Panc1 (cell line): Measurements from ENCODE around the gene DCUN1D2.

Experiments used
- POLR2AphosphoS5 ChIP-seq: IDR thresholded peaks from 2 replicates; pipeline ENCODE4 v1.6.1; 2012; ENCODE audit warnings: mild to moderate bottlenecking, low read depth, low read length, moderate library complexity
- SIN3A ChIP-seq: IDR thresholded peaks from 2 replicates; pipeline ENCODE4 v1.6.1; 2012; ENCODE audit warnings: low read depth, mild to moderate bottlenecking, low read length, moderate library complexity, borderline replicate concordance; ENCODE audit not compliant: insufficient read depth
- TF ChIP-seq, protein P1 (sequence below): fragments of 450-650 bp; IDR thresholded peaks from 2 replicates; pipeline ENCODE4 v1.5.1; 2017; ENCODE audit warnings: mild to moderate bottlenecking

DNA sequence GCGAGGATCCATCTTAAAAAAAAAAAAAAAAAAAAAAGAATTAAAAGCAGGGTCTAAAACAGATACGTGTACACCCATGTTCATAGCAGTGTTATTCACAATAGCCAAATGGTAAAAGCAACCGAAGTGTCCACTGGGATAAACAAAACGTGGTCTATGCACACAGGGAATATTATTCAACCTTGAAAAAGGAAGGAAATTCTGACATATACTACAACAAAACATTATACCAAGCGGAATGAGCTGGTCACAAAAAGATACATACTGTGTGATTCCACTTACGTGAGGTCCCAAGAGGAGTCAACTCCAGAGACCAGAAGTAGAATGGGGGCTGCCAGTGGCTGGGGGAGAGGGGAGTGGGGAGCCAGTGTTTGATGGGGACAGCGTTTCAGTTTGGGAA lies 22.5 kb downstream of the DCUN1D2 start:
- TF ChIP-seq SIN3A (no peak), POLR2AphosphoS5 (no peak)
- TF ChIP-seq, protein P1, sequence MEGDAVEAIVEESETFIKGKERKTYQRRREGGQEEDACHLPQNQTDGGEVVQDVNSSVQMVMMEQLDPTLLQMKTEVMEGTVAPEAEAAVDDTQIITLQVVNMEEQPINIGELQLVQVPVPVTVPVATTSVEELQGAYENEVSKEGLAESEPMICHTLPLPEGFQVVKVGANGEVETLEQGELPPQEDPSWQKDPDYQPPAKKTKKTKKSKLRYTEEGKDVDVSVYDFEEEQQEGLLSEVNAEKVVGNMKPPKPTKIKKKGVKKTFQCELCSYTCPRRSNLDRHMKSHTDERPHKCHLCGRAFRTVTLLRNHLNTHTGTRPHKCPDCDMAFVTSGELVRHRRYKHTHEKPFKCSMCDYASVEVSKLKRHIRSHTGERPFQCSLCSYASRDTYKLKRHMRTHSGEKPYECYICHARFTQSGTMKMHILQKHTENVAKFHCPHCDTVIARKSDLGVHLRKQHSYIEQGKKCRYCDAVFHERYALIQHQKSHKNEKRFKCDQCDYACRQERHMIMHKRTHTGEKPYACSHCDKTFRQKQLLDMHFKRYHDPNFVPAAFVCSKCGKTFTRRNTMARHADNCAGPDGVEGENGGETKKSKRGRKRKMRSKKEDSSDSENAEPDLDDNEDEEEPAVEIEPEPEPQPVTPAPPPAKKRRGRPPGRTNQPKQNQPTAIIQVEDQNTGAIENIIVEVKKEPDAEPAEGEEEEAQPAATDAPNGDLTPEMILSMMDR = no peak
